Psoas muscle (tissue), 8 donors: ENCODE measurements around the gene SETDB2. TPM values are rescaled to one million over a fixed set of nuclear protein-coding genes. Genes with fewer than 3 reads are reported as not detected.

Source experiments
- ATAC-seq, 4 donors: fragments of 200-7000 bp; cut with Tn5 transposase; one replicate each; pipeline ENCODE4 v1.9.1; 2020; ENCODE audit warnings: moderate library complexity in 3 of 4, mild to moderate bottlenecking in 2 of 4
- DNase-seq, 2 donors: peaks; one replicate each; pipeline ENCODE4 v3.0.0-alpha.2; 2020
- H3K27ac ChIP-seq: fragments of 200-600 bp; one replicate; pipeline ENCODE4 v1.8.0; 2022
- H3K27me3 ChIP-seq, 3 donors: fragments of 200-600 bp in 1 of 3; one replicate each; pipeline versions ENCODE4 v1.6.1 to v1.8.0; 2013 to 2022; ENCODE audit warnings: low read length in 2 of 3, mild to moderate bottlenecking in 2 of 3, moderate library complexity in 1 of 3; ENCODE audit not compliant: insufficient read depth in 3 of 3
- H3K36me3 ChIP-seq, 2 donors: fragments of 200-600 bp in 1 of 2; one replicate each; pipeline versions ENCODE4 v1.6.1 to v1.8.0; 2013 to 2022; ENCODE audit warnings: low read depth in 1 of 2, mild to moderate bottlenecking in 1 of 2, moderate library complexity in 1 of 2; ENCODE audit not compliant: insufficient read depth in 1 of 2
- H3K4me1 ChIP-seq: fragments of 200-600 bp; one replicate; pipeline ENCODE4 v1.8.0; 2022
- H3K4me3 ChIP-seq: fragments of 200-600 bp; one replicate; pipeline ENCODE4 v1.8.0; 2022; ENCODE audit warnings: mild to moderate bottlenecking
- H3K9me3 ChIP-seq: fragments of 200-600 bp; one replicate; pipeline ENCODE4 v1.8.0; 2022
- CTCF ChIP-seq: fragments of 200-600 bp; IDR thresholded peaks from one replicate; pipeline ENCODE4 v1.8.0; 2022; ENCODE audit warnings: antibody characterized with exemption
- WGBS, 3 donors: extraction: QIAGEN DNeasy Blood & Tissue Kit; methylation state at CpG; one replicate each; pipeline versions ENCODE4 v1.1.6 to v1.1.7; 2013; 5-methylcytosine and 5-hydroxymethylcytosine counted together
- intact Hi-C, 2 donors: fragments of 100-400 bp; cut with DNase I; formaldehyde crosslinking; loops; one replicate each; pipeline versions ENCODE4 v1.11.0 to v1.14.2; 2022
- polyA plus RNA-seq, 3 donors: library from polyadenylated mRNA; stranded (reverse); fragments of 200-250 nt; gene quantifications; one replicate each; pipeline ENCODE4 v1.2.3, GENCODE V29; 2013
- total RNA-seq, 4 donors: library from RNA; stranded (reverse); fragmentation: NEBNext Ultra II Directional in 2 of 4; extraction: Animal tissue kit (Norgen Biotek cat#: 25700) in 2 of 4; gene quantifications; one replicate each; pipeline versions ENCODE4 v1.2.1 to v1.2.4, GENCODE V29; 2021 to 2023
- donor health status: healthy with polysubstance abuse.
- donor health status: DM: no; HTN: no; CAD: no; lungs with moderate emphysema.
- donor health status: Bipolar disorder and iron deficiency.
- donor health status: healthy.
- donor health status: DM: yes; HTN: yes; CAD: no.
- donor health status: DM: no; HTN: no; CAD: no.
- donor health status: DM: no; HTN: no; CAD: no.
- donor health status: DM: yes; HTN: yes; CAD: no.

The SETDB2 gene
- total and polyA plus RNA-seq, 7 donors: 1.7 to 7.9 (median 3.7) TPM

- Histone ChIP-seq H3K9me3 (no peaks in the 10 kb centered on the region), H3K4me1 (no peaks in the 10 kb centered on the region), H3K4me3 (no peak overlapping the region), H3K27me3 (no peaks in the 10 kb centered on the region), H3K36me3 (peaks cover 0 to 6% of the 10 kb centered on the region in 2 donors), H3K27ac (no peak overlapping the region)
- no peak for TF ChIP-seq CTCF
- DNase-seq (no peak), ATAC-seq (no peak)
- intact Hi-C loops: no loop called here
Observed at GRCh38 chr13:49455007-49455398, 10.9 kb downstream of the SETDB2 start.

- Histone ChIP-seq H3K4me3 (no peak overlapping the region), H3K9me3 (no peaks in the 10 kb centered on the region), H3K27ac (no peak overlapping the region), H3K36me3 (peaks cover 0 to 10% of the 10 kb centered on the region in 2 donors), H3K27me3 (no peaks in the 10 kb centered on the region), H3K4me1 (no peaks in the 10 kb centered on the region)
- intact Hi-C loops: no loop called here
- WGBS, 3 donors: 96 to 100% (median 100%) methylated on average over 1 of the region's 1 CpG
- ATAC-seq (no peak), DNase-seq (no peak)
- TF ChIP-seq CTCF: no peak
Observed at GRCh38 chr13:49456156-49456555, 12.1 kb downstream of the SETDB2 start.

GRCh38 chr13:49457221-49457620, 13.1 kb downstream of the SETDB2 start:
- no peaks in the 10 kb centered on the region for H3K27me3 ChIP-seq
- no peak for ATAC-seq
- H3K36me3 ChIP-seq: peaks cover 0 to 19% of the 10 kb centered on the region in 2 donors
- WGBS, 3 donors: 89 to 94% (median 91%) methylated on average over 7 of the region's 7 CpGs
- TF ChIP-seq CTCF: no peak
- H3K9me3 ChIP-seq: no peaks in the 10 kb centered on the region
- H3K27ac ChIP-seq: no peak overlapping the region
- intact Hi-C loops: no loop called here
- DNase-seq: no peak
- H3K4me3 ChIP-seq: no peak overlapping the region
- H3K4me1 ChIP-seq: no peaks in the 10 kb centered on the region

- no peak overlapping the region for H3K4me3 ChIP-seq
- 91 to 94% (median 94%) methylated on average over 1 of the region's 1 CpG for WGBS, 3 donors
- DNase-seq (no peak), ATAC-seq (no peak)
- H3K27me3 ChIP-seq: no peaks in the 10 kb centered on the region
- H3K9me3 ChIP-seq: no peaks in the 10 kb centered on the region
- H3K4me1 ChIP-seq: no peaks in the 10 kb centered on the region
- no peak overlapping the region for H3K27ac ChIP-seq
- no peak for TF ChIP-seq CTCF
- intact Hi-C loops: no loop called here
- peaks cover 0 to 33% of the 10 kb centered on the region in 2 donors for H3K36me3 ChIP-seq
Observed at GRCh38 chr13:49459580-49459979, 15.5 kb downstream of the SETDB2 start.

GRCh38 chr13:49464085-49464484, 20.0 kb downstream of the SETDB2 start:
- intact Hi-C loops: no loop called here
- ATAC-seq: no peak

More at GRCh38 chr13:49464085-49464484, 20.0 kb downstream of the SETDB2 start:
- Histone ChIP-seq H3K27me3 (no peaks in the 10 kb centered on the region), H3K36me3 (peaks cover 0 to 53% of the 10 kb centered on the region in 2 donors), H3K4me3 (no peak overlapping the region), H3K4me1 (no peaks in the 10 kb centered on the region), H3K9me3 (no peaks in the 10 kb centered on the region), H3K27ac (no peak overlapping the region)
- DNase-seq: no peak
- TF ChIP-seq CTCF: no peak
- WGBS, 3 donors: 82 to 92% (median 83%) methylated on average over 1 of the region's 1 CpG
